Epithelial cell of umbilical artery (primary cell): ENCODE results near the gene OR2T11. TPM values are rescaled to one million over a fixed set of nuclear protein-coding genes. Genes with fewer than 3 reads are reported as not detected.

Source experiments
- total RNA-seq: library from RNA; depleted of rRNA; stranded (reverse); fragments of >200 nt; gene quantifications from 2 replicates; pipeline ENCODE4 v1.2.3, GENCODE V29; 2014

Gene OR2T11, protein sequence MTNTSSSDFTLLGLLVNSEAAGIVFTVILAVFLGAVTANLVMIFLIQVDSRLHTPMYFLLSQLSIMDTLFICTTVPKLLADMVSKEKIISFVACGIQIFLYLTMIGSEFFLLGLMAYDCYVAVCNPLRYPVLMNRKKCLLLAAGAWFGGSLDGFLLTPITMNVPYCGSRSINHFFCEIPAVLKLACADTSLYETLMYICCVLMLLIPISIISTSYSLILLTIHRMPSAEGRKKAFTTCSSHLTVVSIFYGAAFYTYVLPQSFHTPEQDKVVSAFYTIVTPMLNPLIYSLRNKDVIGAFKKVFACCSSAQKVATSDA
- not detected in 2 replicates for total RNA-seq

DNA sequence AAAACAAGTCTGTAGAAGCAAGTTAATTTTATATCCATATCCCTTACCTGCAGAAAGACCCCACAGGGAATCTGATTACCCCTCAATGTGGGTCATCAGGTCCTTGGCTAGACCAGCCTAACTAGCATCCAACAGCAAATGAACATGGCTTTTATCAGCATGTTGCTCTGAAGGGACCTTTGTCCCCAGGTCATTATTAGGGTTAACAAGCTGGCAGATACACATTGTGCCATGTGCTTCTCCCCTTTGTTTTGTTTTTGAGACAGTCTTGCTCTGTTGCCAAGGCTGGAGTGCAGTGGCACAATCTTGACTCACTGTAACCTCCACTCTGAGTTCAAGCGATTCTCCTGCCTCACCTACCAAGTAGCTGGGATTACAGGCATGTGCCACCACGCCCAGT, at the start of gene OR2T11:
Gene OR2T11 (minus strand): TSS at position 101 of the 400 bp plus-strand sequence. CDS start 7,963 bp downstream, outside the sequence.

GRCh38 chr1:248655354-248655753, 20.5 kb upstream of the OR2T11 start, which contains the start of gene OR2T27:
OR2T27 (minus strand) TSS chr1:248655528; CDS start chr1:248650884, 4,644 bp downstream.

DNA sequence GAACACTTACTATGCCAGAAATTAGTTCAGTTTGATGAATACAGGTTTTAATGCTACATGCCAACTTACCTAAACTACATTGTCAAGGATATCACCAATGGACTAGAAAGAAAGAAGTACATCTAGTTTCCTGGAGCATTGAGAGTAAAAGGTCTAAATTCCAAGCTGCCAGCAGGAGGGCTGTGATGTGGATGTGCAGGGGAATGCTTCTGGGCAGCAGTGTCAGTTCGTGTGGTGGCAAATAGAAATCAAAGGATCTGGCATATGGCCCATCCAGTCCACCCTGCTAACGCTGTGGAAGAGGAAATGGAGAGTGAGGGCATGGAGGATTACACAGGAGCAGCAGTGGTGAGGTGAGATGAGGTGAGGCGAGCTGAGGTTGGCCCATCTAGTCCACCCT, 10.3 kb upstream of the OR2T11 start, which contains the start of gene OR2T35:
Gene OR2T35 (minus strand): TSS at position 101 of the 400 bp plus-strand sequence. CDS start 6,020 bp downstream, outside the sequence.

GRCh38 chr1:248597589-248597988, 37.3 kb downstream of the OR2T11 start, which contains the start of gene OR2T10:
OR2T10 (minus strand) TSS chr1:248597700; CDS start chr1:248593768, 3,932 bp downstream.

DNA sequence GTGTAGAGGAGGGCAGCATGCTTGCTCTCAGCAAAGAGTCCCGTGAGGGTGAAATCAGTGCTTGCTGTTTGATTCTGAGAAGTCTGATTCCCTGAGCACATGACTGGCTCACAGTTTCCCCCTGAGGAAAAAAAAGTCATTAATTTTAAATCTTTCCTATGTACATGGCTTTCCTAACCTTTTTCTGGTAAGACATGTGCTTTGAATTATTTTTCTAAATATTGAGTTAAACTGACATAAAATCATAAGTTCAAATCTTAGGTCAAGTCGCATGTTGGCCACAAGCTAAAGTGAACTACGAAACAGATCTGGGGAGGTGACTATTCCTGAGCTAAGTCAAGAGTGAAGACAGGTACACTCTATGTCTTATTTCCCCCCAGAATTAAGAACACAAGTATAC, 60.2 kb downstream of the OR2T11 start, which contains the start of gene OR2T34:
Gene OR2T34 (minus strand): TSS at position 101 of the 400 bp plus-strand sequence. CDS start 0 bp downstream, at position 101.

Other genes with a start within 250 kb of the OR2T11 start
- gene OR2T1, start 232.0 kb downstream of the OR2T11 start, total RNA-seq, result not detected in 2 replicates
- gene OR2T2, start 189.5 kb downstream of the OR2T11 start, total RNA-seq, result not detected in 2 replicates
- not detected in 2 replicates for gene OR2T3, start 161.7 kb downstream of the OR2T11 start, total RNA-seq
- not detected in 2 replicates for gene OR2T5, start 146.5 kb downstream of the OR2T11 start, total RNA-seq
- gene OR2G6, start 127.0 kb downstream of the OR2T11 start, total RNA-seq, result not detected in 2 replicates
- not detected in 2 replicates for gene OR2T29, start 72.3 kb downstream of the OR2T11 start, total RNA-seq
- gene OR2T34, start 60.3 kb downstream of the OR2T11 start, total RNA-seq, result not detected in 2 replicates
- not detected in 2 replicates for gene OR2T10, start 37.4 kb downstream of the OR2T11 start, total RNA-seq
- gene OR2T35, start 10.2 kb upstream of the OR2T11 start, total RNA-seq, result not detected in 2 replicates
- gene OR2T27, start 20.4 kb upstream of the OR2T11 start, total RNA-seq, result not detected in 2 replicates
- gene OR14I1, start 67.7 kb upstream of the OR2T11 start, total RNA-seq, result not detected in 2 replicates
- not detected in 2 replicates for gene LYPD8, start 120.7 kb upstream of the OR2T11 start, total RNA-seq
- gene SH3BP5L, start 190.8 kb upstream of the OR2T11 start, total RNA-seq, result 20.2 and 26.6 TPM in 2 replicates
- gene ZNF672, start 203.1 kb upstream of the OR2T11 start, total RNA-seq, result 19.5 and 19.6 TPM in 2 replicates
- gene ZNF692, start 224.0 kb upstream of the OR2T11 start, total RNA-seq, result 12.2 and 13.0 TPM in 2 replicates